Osteoblast (primary cell): Measurements from ENCODE around the gene CAPN7. TPM values are rescaled to one million over a fixed set of nuclear protein-coding genes. Genes with fewer than 3 reads are reported as not detected.
A peak's percentile ranks its signal among the peaks of the same experiment; 100 is the strongest.

Source experiments
- DNase-seq: peaks from one replicate; pipeline ENCODE4 v3.0.0; 2011; ENCODE audit warnings: low spot score, mixed read lengths; ENCODE audit not compliant: insufficient read length; ENCODE audit errors: missing footprints
- H2AFZ ChIP-seq: 2 replicates; pipeline ENCODE4 v1.6.0; 2011; ENCODE audit warnings: mild to moderate bottlenecking, low read length
- H3K27ac ChIP-seq: 2 replicates; pipeline ENCODE4 v1.5.1; 2011; ENCODE audit warnings: mild to moderate bottlenecking, low read depth, low read length, moderate library complexity
- H3K27me3 ChIP-seq: 2 replicates; pipeline ENCODE4 v1.6.0; 2012; ENCODE audit warnings: mild to moderate bottlenecking, control low read depth, inconsistent platforms, low read length, moderate library complexity; ENCODE audit not compliant: insufficient read depth
- H3K36me3 ChIP-seq: 2 replicates; pipeline ENCODE4 v1.5.1; 2011; ENCODE audit warnings: mild to moderate bottlenecking, low read length, control low read depth, moderate library complexity; ENCODE audit not compliant: insufficient read depth
- H3K4me1 ChIP-seq: 2 replicates; pipeline ENCODE4 v1.5.1; 2011; ENCODE audit warnings: mild to moderate bottlenecking, low read length, control low read depth, moderate library complexity; ENCODE audit not compliant: insufficient read depth
- H3K4me2 ChIP-seq: 2 replicates; pipeline ENCODE4 v1.6.0; 2011; ENCODE audit warnings: mild to moderate bottlenecking, low read length; ENCODE audit not compliant: insufficient read depth
- H3K4me3 ChIP-seq: fragments of 200-600 bp; sonication (generic); 3 replicates; pipeline ENCODE4 v1.5.1; 2012; ENCODE audit warnings: mild to moderate bottlenecking, low read length, inconsistent platforms; ENCODE audit not compliant: insufficient read depth
- H3K79me2 ChIP-seq: 2 replicates; pipeline ENCODE4 v1.6.0; 2012; ENCODE audit warnings: mild to moderate bottlenecking, low read length, control low read depth, inconsistent platforms; ENCODE audit not compliant: insufficient read depth
- H3K9me3 ChIP-seq: 2 replicates; pipeline ENCODE4 v1.5.1; 2011; ENCODE audit warnings: low read depth, low read length, control low read depth
- H4K20me1 ChIP-seq: 2 replicates; pipeline ENCODE4 v1.6.0; 2012; ENCODE audit warnings: mild to moderate bottlenecking, low read length, control low read depth; ENCODE audit not compliant: insufficient read depth
- total RNA-seq: library from RNA; depleted of rRNA; stranded (reverse); fragments of >200 nt; gene quantifications from 2 replicates; pipeline ENCODE4 v1.2.3, GENCODE V29; 2012
- TF ChIP-seq, protein P1 (sequence below): IDR thresholded peaks from 2 replicates; pipeline ENCODE4 v1.5.1; 2011; ENCODE audit warnings: mild to moderate bottlenecking, low read depth, low read length, moderate library complexity; ENCODE audit errors: extremely low read depth

CAPN7 gene
- total RNA-seq, 1 donor = 45.2 TPM

DNA sequence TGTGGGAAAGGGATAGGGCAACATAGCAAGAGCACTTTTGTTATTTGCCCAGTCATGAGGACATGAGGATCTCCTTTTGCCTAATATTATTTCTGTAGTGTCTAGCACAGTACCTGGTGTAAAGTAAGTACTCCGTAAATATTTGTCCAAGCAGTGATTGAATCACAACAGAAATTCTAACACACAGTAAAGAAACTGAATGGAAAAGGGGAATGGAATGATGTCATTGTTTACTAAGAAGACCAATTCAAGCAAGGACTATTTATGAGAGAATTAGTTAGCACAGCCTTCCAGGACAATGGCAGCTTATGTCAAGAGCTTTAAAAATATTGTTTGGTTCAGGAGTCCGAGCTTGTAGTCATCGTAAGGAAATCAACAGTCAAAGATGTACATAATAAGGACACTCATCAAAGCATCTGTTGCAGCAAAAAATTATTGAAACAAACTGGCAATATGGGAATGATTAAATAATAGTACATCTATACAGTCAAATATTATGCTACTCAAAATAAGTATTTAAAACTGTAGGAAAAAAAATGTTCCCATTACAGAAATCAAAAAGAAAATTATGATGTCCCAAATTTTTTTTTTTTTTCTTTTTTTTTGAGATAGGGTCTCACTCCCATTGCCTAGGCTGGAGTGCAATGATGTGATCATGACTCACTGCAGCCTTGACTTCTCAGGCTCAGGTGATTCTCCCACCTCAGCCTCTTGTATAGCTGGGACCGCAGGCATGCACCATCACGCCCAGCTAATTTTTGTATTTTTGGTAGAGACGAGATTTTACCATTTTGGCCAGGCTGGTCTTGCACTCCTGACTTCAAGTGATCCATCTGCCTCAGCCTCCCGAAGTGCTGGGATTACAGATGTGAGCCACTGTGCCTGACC lies 17.9 kb downstream of the CAPN7 start:
- Histone ChIP-seq H3K27ac (no peak overlapping the region), H3K79me2 (peaks cover 4% of the 10 kb centered on the region), H3K4me3 (no peak overlapping the region), H3K4me1 (no peaks in the 10 kb centered on the region), H3K9me3 (no peaks in the 10 kb centered on the region), H2AFZ (no peak overlapping the region), H4K20me1 (no peaks in the 10 kb centered on the region), H3K27me3 (no peaks in the 10 kb centered on the region), H3K36me3 (peaks cover 70% of the 10 kb centered on the region), H3K4me2 (no peak overlapping the region)
- TF ChIP-seq, protein P1, sequence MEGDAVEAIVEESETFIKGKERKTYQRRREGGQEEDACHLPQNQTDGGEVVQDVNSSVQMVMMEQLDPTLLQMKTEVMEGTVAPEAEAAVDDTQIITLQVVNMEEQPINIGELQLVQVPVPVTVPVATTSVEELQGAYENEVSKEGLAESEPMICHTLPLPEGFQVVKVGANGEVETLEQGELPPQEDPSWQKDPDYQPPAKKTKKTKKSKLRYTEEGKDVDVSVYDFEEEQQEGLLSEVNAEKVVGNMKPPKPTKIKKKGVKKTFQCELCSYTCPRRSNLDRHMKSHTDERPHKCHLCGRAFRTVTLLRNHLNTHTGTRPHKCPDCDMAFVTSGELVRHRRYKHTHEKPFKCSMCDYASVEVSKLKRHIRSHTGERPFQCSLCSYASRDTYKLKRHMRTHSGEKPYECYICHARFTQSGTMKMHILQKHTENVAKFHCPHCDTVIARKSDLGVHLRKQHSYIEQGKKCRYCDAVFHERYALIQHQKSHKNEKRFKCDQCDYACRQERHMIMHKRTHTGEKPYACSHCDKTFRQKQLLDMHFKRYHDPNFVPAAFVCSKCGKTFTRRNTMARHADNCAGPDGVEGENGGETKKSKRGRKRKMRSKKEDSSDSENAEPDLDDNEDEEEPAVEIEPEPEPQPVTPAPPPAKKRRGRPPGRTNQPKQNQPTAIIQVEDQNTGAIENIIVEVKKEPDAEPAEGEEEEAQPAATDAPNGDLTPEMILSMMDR = no peak
- no peak for DNase-seq

DNA sequence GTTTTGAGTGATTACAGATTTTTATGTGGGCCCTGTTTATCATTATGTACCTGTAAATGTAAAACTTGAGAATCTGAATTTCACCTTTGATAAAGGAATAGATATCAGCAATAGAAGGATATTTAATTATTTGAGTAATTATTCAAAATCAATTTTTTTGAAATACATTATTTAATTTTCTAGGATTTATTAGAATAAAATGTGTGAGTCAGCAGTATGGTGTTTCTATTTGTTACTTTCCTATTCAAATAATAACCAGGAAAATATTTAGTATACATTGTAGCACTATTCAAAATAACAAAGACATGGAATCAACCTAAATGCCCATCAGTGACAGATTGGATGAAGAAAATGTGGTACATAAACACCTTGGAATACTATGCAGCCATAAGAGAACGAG lies 22.1 kb downstream of the CAPN7 start:
- H3K4me2 ChIP-seq = no peak overlapping the region
- TF ChIP-seq, protein P1 = no peak
- no peak overlapping the region for H3K27ac ChIP-seq
- DNase-seq = no peak
- no peaks in the 10 kb centered on the region for H3K4me1 ChIP-seq
- peaks cover 62% of the 10 kb centered on the region for H3K36me3 ChIP-seq
- H3K4me3 ChIP-seq = no peak overlapping the region
- no peak overlapping the region for H2AFZ ChIP-seq
- no peaks in the 10 kb centered on the region for H3K79me2 ChIP-seq
- H4K20me1 ChIP-seq = no peaks in the 10 kb centered on the region
- no peaks in the 10 kb centered on the region for H3K9me3 ChIP-seq
- H3K27me3 ChIP-seq = no peaks in the 10 kb centered on the region

GRCh38 chr3:15229262-15229661 lies 23.2 kb downstream of the CAPN7 start:
- H3K27ac ChIP-seq = no peak overlapping the region
- no peaks in the 10 kb centered on the region for H3K4me1 ChIP-seq
- no peaks in the 10 kb centered on the region for H4K20me1 ChIP-seq
- no peaks in the 10 kb centered on the region for H3K27me3 ChIP-seq
- no peak for DNase-seq
- peaks cover 60% of the 10 kb centered on the region for H3K36me3 ChIP-seq
- TF ChIP-seq, protein P1 = no peak
- H3K79me2 ChIP-seq = no peaks in the 10 kb centered on the region
- no peak overlapping the region for H3K4me2 ChIP-seq
- H3K9me3 ChIP-seq = no peaks in the 10 kb centered on the region
- H3K4me3 ChIP-seq = no peak overlapping the region
- H2AFZ ChIP-seq = no peak overlapping the region

- Histone ChIP-seq H3K79me2 (no peaks in the 10 kb centered on the region), H3K27me3 (no peaks in the 10 kb centered on the region), H3K4me3 (no peak overlapping the region), H2AFZ (no peak overlapping the region), H4K20me1 (no peaks in the 10 kb centered on the region), H3K4me2 (no peak overlapping the region), H3K9me3 (no peaks in the 10 kb centered on the region), H3K36me3 (peaks cover 67% of the 10 kb centered on the region), H3K4me1 (no peaks in the 10 kb centered on the region), H3K27ac (no peak overlapping the region)
- DNase-seq = no peak
- TF ChIP-seq, protein P1 = peak; percentile 47
Measured at GRCh38 chr3:15241341-15241740, 35.3 kb downstream of the CAPN7 start.
